SW 1271 (cell line): Measurements from ENCODE around the gene ISX.

Experiments used
- DNase-seq, 2 experiments: peaks; one replicate each; lab custom pipeline; 2025; lab: John Stamatoyannopoulos, UW

The ISX gene

GRCh38 chr22:35113341-35113740 is 47.4 kb downstream of the ISX start:
- DNase-seq: no peak

- no peak for DNase-seq
Measured at GRCh38 chr22:35114131-35114980, 48.4 kb downstream of the ISX start.

- DNase-seq: no peak
Measured at GRCh38 chr22:35115515-35115914, 49.6 kb downstream of the ISX start.

- DNase-seq: no peak
Measured at GRCh38 chr22:35116269-35116668, 50.3 kb downstream of the ISX start.

GRCh38 chr22:35116817-35117216 is 50.9 kb downstream of the ISX start:
- no peak for DNase-seq

- DNase-seq: no peak
Measured at GRCh38 chr22:35119494-35119893, 53.5 kb downstream of the ISX start.

- DNase-seq: no peak
Measured at GRCh38 chr22:35124691-35125219, 58.8 kb downstream of the ISX start.

- no peak for DNase-seq
Measured at GRCh38 chr22:35126993-35127392, 61.0 kb downstream of the ISX start.

- no peak for DNase-seq
Measured at GRCh38 chr22:35128637-35129036, 62.7 kb downstream of the ISX start.

GRCh38 chr22:35131525-35132000 is 65.6 kb downstream of the ISX start:
- no peak for DNase-seq

- no peak for DNase-seq
Measured at GRCh38 chr22:35132568-35132967, 66.6 kb downstream of the ISX start.

GRCh38 chr22:35133702-35134380 is 67.9 kb downstream of the ISX start:
- no peak for DNase-seq

GRCh38 chr22:35134637-35135036 is 68.7 kb downstream of the ISX start:
- no peak for DNase-seq

GRCh38 chr22:35135165-35135564 is 69.2 kb downstream of the ISX start:
- DNase-seq: no peak
